ENCODE data around the gene ZNF20.

ZNF20 gene

GRCh38 chr19:12155324-12155860, 15.2 kb upstream of the ZNF20 start:
- Histone ChIP-seq H3K4me3 (ENCODE audit: insufficient read depth, low read depth, low read length, poor library complexity, severe bottlenecking) (peak overlapping the region; percentile 72), H3K27me3 (replicated peaks; ENCODE audit: control insufficient read depth, insufficient read depth, low read length, poor library complexity, severe bottlenecking) (no peaks in the 10 kb centered on the region), H3K27ac (ENCODE audit: insufficient read depth, low read length, poor library complexity, severe bottlenecking) (no peak overlapping the region), H3K4me1 (ENCODE audit: control insufficient read depth, insufficient read depth, low read length, poor library complexity, severe bottlenecking) (no peaks in the 10 kb centered on the region), H3K9me3 (ENCODE audit: control insufficient read depth, low read length) (no peaks in the 10 kb centered on the region), H3K36me3 (ENCODE audit: control insufficient read depth, insufficient read depth, low read length) (no peaks in the 10 kb centered on the region)
- no peak for DNase-seq

- Histone ChIP-seq H3K9me3 (ENCODE audit: control insufficient read depth, low read length) (peaks cover 4% of the 10 kb centered on the region), H3K27me3 (replicated peaks; ENCODE audit: control insufficient read depth, insufficient read depth, low read length, poor library complexity, severe bottlenecking) (no peaks in the 10 kb centered on the region), H3K36me3 (ENCODE audit: control insufficient read depth, insufficient read depth, low read length) (peaks cover 4% of the 10 kb centered on the region), H3K27ac (ENCODE audit: insufficient read depth, low read length, poor library complexity, severe bottlenecking) (no peak overlapping the region), H3K4me3 (ENCODE audit: insufficient read depth, low read depth, low read length, poor library complexity, severe bottlenecking) (no peak overlapping the region), H3K4me1 (ENCODE audit: control insufficient read depth, insufficient read depth, low read length, poor library complexity, severe bottlenecking) (peaks cover 8% of the 10 kb centered on the region)
- no peak for DNase-seq
Measured at GRCh38 chr19:12145348-12145747, 5.2 kb upstream of the ZNF20 start.

GRCh38 chr19:12141405-12141736, 1.2 kb upstream of the ZNF20 start:
- Histone ChIP-seq H3K4me1 (ENCODE audit: control insufficient read depth, insufficient read depth, low read length, poor library complexity, severe bottlenecking) (peaks cover 17% of the 10 kb centered on the region), H3K27me3 (replicated peaks; ENCODE audit: control insufficient read depth, insufficient read depth, low read length, poor library complexity, severe bottlenecking) (no peaks in the 10 kb centered on the region), H3K36me3 (ENCODE audit: control insufficient read depth, insufficient read depth, low read length) (peaks cover 4% of the 10 kb centered on the region), H3K9me3 (ENCODE audit: control insufficient read depth, low read length) (peaks cover 4% of the 10 kb centered on the region), H3K27ac (ENCODE audit: insufficient read depth, low read length, poor library complexity, severe bottlenecking) (no peak overlapping the region), H3K4me3 (ENCODE audit: insufficient read depth, low read depth, low read length, poor library complexity, severe bottlenecking) (peak overlapping the region; percentile 92)
- DNase-seq = no peak

- peaks cover 4% of the 10 kb centered on the region for H3K9me3 ChIP-seq (ENCODE audit: control insufficient read depth, low read length)
- H3K4me1 ChIP-seq (ENCODE audit: control insufficient read depth, insufficient read depth, low read length, poor library complexity, severe bottlenecking) = peaks cover 17% of the 10 kb centered on the region
- H3K36me3 ChIP-seq (ENCODE audit: control insufficient read depth, insufficient read depth, low read length) = peaks cover 6% of the 10 kb centered on the region
- peak overlapping the region; percentile 92 for H3K4me3 ChIP-seq (ENCODE audit: insufficient read depth, low read depth, low read length, poor library complexity, severe bottlenecking)
- H3K27ac ChIP-seq (ENCODE audit: insufficient read depth, low read length, poor library complexity, severe bottlenecking) = no peak overlapping the region
- DNase-seq = peak; percentile 68 to 81 (median 70)
- H3K27me3 ChIP-seq (replicated peaks; ENCODE audit: control insufficient read depth, insufficient read depth, low read length, poor library complexity, severe bottlenecking) = no peaks in the 10 kb centered on the region
Measured at GRCh38 chr19:12140545-12141404, 625 bp upstream of the ZNF20 start.

GRCh38 chr19:12139269-12139668, 881 bp downstream of the ZNF20 start:
- no peaks in the 10 kb centered on the region for H3K27me3 ChIP-seq (replicated peaks; ENCODE audit: control insufficient read depth, insufficient read depth, low read length, poor library complexity, severe bottlenecking)
- H3K36me3 ChIP-seq (ENCODE audit: control insufficient read depth, insufficient read depth, low read length) = peaks cover 16% of the 10 kb centered on the region
- no peaks in the 10 kb centered on the region for H3K9me3 ChIP-seq (ENCODE audit: control insufficient read depth, low read length)
- H3K27ac ChIP-seq (ENCODE audit: insufficient read depth, low read length, poor library complexity, severe bottlenecking) = no peak overlapping the region
- no peak for DNase-seq
- peaks cover 17% of the 10 kb centered on the region for H3K4me1 ChIP-seq (ENCODE audit: control insufficient read depth, insufficient read depth, low read length, poor library complexity, severe bottlenecking)
- H3K4me3 ChIP-seq (ENCODE audit: insufficient read depth, low read depth, low read length, poor library complexity, severe bottlenecking) = peak overlapping the region; percentile 92

- H3K4me1 ChIP-seq (ENCODE audit: control insufficient read depth, insufficient read depth, low read length, poor library complexity, severe bottlenecking) = peaks cover 17% of the 10 kb centered on the region
- no peak overlapping the region for H3K27ac ChIP-seq (ENCODE audit: insufficient read depth, low read length, poor library complexity, severe bottlenecking)
- H3K9me3 ChIP-seq (ENCODE audit: control insufficient read depth, low read length) = peaks cover 5% of the 10 kb centered on the region
- peaks cover 34% of the 10 kb centered on the region for H3K36me3 ChIP-seq (ENCODE audit: control insufficient read depth, insufficient read depth, low read length)
- DNase-seq = no peak
- H3K4me3 ChIP-seq (ENCODE audit: insufficient read depth, low read depth, low read length, poor library complexity, severe bottlenecking) = no peak overlapping the region
- no peaks in the 10 kb centered on the region for H3K27me3 ChIP-seq (replicated peaks; ENCODE audit: control insufficient read depth, insufficient read depth, low read length, poor library complexity, severe bottlenecking)
Measured at GRCh38 chr19:12137221-12137940, 2.8 kb downstream of the ZNF20 start.

- Histone ChIP-seq H3K27ac (ENCODE audit: insufficient read depth, low read length, poor library complexity, severe bottlenecking) (no peak overlapping the region), H3K4me1 (ENCODE audit: control insufficient read depth, insufficient read depth, low read length, poor library complexity, severe bottlenecking) (no peaks in the 10 kb centered on the region), H3K27me3 (replicated peaks; ENCODE audit: control insufficient read depth, insufficient read depth, low read length, poor library complexity, severe bottlenecking) (no peaks in the 10 kb centered on the region), H3K4me3 (ENCODE audit: insufficient read depth, low read depth, low read length, poor library complexity, severe bottlenecking) (no peak overlapping the region), H3K36me3 (ENCODE audit: control insufficient read depth, insufficient read depth, low read length) (peaks cover 37% of the 10 kb centered on the region), H3K9me3 (ENCODE audit: control insufficient read depth, low read length) (peaks cover 14% of the 10 kb centered on the region)
- no peak for DNase-seq
Measured at GRCh38 chr19:12133069-12133468, 7.1 kb downstream of the ZNF20 start.

GRCh38 chr19:12126707-12127106, 13.4 kb downstream of the ZNF20 start:
- H3K9me3 ChIP-seq (ENCODE audit: control insufficient read depth, low read length) = peaks cover 5% of the 10 kb centered on the region
- no peak for DNase-seq

GRCh38 chr19:12117201-12117970, 22.8 kb downstream of the ZNF20 start:
- no peak for DNase-seq
- Histone ChIP-seq H3K4me1 (ENCODE audit: control insufficient read depth, insufficient read depth, low read length, poor library complexity, severe bottlenecking) (no peaks in the 10 kb centered on the region), H3K9me3 (ENCODE audit: control insufficient read depth, low read length) (no peaks in the 10 kb centered on the region), H3K36me3 (ENCODE audit: control insufficient read depth, insufficient read depth, low read length) (no peaks in the 10 kb centered on the region), H3K4me3 (ENCODE audit: insufficient read depth, low read depth, low read length, poor library complexity, severe bottlenecking) (no peak overlapping the region), H3K27ac (ENCODE audit: insufficient read depth, low read length, poor library complexity, severe bottlenecking) (no peak overlapping the region), H3K27me3 (replicated peaks; ENCODE audit: control insufficient read depth, insufficient read depth, low read length, poor library complexity, severe bottlenecking) (no peaks in the 10 kb centered on the region)

More at GRCh38 chr19:12126707-12127106, 13.4 kb downstream of the ZNF20 start:
- Histone ChIP-seq H3K36me3 (ENCODE audit: control insufficient read depth, insufficient read depth, low read length) (no peaks in the 10 kb centered on the region), H3K4me3 (ENCODE audit: insufficient read depth, low read depth, low read length, poor library complexity, severe bottlenecking) (no peak overlapping the region), H3K27me3 (replicated peaks; ENCODE audit: control insufficient read depth, insufficient read depth, low read length, poor library complexity, severe bottlenecking) (no peaks in the 10 kb centered on the region), H3K4me1 (ENCODE audit: control insufficient read depth, insufficient read depth, low read length, poor library complexity, severe bottlenecking) (no peaks in the 10 kb centered on the region), H3K27ac (ENCODE audit: insufficient read depth, low read length, poor library complexity, severe bottlenecking) (no peak overlapping the region)
